ENCODE data around the gene PNMA6E.
A peak's percentile ranks its signal among the peaks of the same experiment; 100 is the strongest.
"Not testable (repeated sequence)": the region's sequence is repeated elsewhere in the genome, so short reads cannot be mapped to it uniquely, and the experiment has no call there.

Gene PNMA6E

DNA sequence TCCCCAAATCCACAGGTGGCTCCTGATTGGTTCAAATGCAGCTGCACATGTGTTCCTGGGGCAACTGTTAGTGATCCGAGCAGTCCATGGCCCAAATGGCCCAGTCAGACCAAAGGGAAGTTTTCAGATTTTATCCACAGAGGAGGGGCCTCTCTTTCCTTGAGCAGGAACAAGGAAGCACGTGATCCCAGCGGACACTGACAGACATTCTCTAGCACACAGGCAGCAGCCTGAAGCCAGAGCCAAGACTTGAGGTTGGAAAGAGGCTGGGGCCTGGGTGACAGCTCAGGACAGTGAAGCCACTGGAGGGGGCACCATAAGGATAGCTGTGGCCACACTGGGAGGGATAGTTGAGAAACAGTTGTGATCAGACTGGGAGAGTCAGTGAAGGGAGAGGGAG, 6.6 kb upstream of the PNMA6E start:
- DNase-seq = no peak

DNA sequence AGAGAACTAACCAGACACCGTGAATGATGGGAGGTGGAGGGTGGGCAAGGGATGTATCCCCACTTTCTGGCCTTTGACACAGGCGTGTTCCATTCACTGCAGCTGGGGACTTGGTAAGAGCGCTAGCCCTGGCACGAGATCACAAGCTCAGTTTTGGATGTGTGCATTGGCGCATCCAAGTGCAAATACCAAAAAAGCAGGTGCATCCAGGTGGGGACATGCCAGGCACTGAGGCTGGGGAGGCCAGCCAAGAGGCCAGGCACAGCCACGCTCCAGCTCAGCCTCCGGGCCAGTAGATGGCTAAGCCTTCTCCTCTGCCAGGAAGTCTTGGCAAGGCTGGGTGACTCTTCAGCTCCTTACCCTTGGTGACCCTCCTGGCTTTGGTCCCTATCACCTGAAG, 5.8 kb upstream of the PNMA6E start:
- no peak for DNase-seq

GRCh38 chrX:153406011-153406410, 4.9 kb upstream of the PNMA6E start:
- DNase-seq = no peak

DNA sequence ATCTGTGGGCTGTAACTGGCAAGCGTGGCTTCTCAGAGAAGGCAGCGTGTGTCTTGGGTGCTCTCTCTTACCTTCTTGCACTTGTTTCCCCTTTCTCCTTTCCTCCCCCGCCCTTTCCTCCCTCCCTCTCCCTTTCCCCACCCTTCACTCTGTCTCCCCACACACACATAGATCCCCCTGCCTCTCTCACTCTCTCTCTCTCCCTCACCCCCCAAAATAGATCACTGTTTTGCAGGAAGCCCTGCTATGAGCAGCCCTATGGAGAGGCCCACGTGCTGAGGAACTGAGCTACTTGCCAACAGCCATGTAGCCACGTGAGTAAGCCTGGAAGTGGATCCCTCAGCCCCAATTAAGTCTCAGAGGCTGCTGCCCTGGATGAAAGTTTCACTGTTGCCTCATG, 4.3 kb upstream of the PNMA6E start:
- DNase-seq = no peak

DNA sequence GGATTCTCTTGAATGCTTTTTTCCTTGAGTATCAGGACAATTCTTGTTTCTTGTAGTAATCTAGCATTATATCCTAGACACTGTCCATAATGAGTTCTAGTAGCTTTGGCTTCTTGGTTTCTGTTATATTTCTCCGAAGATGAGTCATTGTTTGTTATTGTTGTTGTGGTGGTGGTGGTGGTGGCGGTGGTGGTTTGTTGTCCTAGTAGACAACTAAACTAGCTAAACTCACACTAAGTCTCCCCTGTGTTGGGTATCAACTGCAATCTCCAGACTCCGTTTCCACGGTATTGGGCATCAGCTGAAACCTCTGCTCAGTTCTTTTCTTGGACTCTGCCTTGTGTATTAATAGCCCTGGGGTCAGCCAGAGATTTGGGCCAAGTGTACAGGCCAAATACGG, 3.2 kb upstream of the PNMA6E start:
- DNase-seq = not testable (repeated sequence)

DNA sequence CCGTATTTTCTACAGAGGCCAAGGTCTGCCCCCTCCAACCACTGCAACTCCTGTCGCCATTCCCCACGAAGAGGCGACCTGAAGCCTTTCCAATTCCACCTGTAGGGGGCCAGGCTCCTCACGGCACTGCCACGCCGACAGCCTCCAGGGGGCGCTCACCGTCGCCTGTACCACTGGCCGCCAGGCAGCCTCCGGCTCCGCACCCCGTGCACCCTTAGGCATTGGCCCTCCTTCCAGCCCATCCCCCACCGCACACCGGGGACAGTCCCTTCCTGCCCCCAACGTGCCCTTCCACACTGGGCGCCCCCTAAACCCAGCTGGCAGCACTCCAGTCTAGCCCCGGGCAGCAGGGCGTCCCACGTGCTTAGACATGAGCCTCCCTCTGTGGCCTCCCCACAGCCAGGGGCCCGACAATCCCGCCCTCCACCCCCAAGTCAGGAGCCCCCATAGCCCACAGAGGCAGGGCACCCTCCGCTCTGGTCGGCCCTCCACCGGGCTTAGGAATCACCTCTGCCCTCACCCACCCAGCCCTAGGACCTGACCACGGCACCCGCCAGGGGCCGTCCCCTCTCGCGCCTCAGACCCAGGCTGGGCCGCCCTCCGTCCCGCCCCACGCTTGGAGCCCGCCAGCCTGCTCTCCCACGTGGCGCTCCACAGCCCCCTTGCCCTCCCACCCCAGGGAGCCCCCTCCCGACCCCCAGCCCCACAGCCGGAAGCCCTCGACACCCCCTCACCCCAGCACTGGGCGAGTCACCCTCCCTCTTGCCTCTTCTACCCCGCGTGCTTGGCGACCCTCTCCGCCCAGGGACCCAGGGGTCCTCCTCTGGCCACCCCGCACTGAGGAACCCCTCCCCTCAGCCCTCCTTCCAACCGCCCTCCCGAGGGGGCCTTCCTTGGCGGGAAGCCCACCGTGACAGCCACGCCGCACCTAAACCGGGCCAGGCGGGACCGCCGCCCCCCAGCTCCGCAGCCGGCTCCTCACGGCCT, 711 bp downstream of the PNMA6E start:
- DNase-seq = peak; percentile 43

GRCh38 chrX:153398275-153398960, 2.7 kb downstream of the PNMA6E start:
- DNase-seq = no peak

DNA sequence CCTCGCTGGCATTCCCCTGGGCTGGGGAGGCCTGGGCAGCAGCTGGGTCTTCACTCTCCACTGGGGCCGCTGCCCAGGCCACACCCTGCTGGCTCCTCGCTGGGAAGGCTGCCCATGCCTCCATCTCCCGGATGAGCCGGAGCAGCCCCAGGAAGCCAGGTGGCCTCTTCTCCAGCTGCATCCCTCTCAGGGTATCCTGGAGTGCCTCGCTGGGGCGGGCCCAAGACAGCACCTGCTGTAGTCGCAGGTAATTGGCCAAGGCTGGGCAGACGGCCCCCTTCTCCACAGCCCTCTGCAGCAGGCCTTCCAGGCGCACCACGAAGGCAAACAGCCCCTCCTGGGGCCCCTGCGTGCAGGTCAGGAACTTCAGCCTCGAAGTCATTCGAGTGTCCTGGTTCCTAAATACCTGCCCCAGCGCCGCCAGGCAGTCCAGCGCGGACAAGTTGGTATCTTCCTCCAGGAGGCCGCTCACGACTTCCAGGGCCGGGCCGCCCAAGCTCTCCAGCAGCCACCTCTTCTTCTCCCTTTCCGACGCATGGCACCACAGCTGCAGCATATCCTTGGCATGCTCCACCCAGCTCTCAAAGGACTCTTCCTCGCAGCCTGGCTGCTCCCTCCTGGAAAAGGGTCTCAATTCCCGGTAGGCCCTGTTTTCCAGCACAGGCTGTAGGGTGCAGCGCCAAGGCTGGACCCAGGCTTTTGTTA, 3.7 kb downstream of the PNMA6E start:
- DNase-seq = no peak

DNA sequence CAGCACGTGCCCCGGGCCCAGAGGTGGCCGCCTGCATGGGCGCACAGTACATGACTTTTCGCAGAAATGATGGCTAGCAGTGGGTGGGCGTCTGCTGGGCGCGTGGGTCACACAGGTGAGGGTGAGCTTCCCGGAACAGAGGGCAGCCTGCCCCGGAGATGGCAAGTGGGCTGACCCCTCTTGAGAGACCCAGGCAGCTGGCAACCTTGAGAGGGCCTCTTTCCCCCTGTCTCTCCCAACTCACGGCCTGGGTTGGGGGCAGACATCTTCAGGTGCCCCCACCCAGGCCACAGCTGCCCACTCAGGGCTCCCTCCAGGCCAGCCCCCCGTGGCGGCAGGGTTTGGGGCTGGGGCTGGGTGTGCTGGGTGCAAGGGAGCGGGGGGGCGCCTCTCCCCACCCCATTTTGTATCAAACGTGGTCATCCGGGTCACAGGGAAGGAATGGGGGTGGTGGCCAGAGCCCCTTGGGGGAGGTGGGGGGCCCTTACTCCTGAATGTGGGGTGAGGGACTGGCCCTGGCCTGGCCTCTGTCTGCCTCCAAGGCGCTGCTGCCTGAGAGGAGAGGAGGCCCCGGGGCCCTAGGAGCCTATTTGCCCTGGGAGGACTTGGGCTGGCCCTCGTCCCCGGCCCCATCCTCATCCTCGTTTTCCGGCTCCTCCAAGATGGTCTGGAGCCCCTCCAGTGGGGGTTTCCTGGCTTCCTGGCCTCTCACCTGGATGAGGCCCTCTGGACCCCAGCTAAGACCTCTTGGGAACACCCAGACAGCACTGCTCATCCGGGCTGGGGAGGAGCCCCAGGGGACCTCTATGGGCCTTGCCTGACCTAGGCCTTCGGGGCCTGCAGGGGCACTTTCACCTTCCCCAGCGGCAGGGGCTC, 4.6 kb downstream of the PNMA6E start:
- DNase-seq = no peak

GRCh38 chrX:153395613-153396319, 5.4 kb downstream of the PNMA6E start:
- no peak for DNase-seq

- DNase-seq = no peak
These were observed 6.5 kb downstream of the PNMA6E start for GRCh38 chrX:153394612-153395011.

DNA sequence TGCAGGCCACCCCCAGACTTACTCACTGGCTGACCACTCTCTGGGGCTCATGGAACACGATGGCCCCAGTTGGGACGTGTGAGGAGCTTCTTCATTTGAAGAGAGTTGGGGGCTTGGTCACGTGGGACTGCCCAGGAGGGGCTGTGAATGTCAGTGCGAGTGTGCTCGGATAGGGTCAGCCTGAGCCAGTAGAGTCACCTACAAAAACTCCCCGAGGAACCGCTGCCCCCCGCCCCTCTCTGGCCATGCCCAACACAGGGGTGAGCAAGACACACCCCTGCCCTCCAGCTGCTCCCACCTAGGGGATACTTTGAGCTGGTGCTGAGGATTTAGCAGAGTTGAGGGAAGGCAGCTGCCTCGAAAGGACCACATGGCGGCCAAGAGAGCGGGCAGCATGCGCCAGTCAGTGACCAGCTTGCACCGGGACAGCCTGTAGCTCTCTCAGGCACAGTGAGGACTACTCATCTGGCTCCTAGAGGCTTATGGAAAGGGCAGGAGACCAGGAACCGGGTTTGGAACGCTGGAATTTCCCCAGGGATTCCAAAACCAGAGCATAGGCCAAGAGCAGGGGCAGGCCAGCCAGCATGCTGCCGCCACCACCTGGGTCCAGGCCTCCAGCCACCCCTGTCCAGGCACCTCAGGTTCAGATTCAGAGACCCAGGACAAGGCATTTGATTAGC, 8.4 kb downstream of the PNMA6E start:
- DNase-seq = no peak

- DNase-seq = not testable (repeated sequence)
These were observed 11.7 kb downstream of the PNMA6E start for GRCh38 chrX:153389460-153389768.

DNA sequence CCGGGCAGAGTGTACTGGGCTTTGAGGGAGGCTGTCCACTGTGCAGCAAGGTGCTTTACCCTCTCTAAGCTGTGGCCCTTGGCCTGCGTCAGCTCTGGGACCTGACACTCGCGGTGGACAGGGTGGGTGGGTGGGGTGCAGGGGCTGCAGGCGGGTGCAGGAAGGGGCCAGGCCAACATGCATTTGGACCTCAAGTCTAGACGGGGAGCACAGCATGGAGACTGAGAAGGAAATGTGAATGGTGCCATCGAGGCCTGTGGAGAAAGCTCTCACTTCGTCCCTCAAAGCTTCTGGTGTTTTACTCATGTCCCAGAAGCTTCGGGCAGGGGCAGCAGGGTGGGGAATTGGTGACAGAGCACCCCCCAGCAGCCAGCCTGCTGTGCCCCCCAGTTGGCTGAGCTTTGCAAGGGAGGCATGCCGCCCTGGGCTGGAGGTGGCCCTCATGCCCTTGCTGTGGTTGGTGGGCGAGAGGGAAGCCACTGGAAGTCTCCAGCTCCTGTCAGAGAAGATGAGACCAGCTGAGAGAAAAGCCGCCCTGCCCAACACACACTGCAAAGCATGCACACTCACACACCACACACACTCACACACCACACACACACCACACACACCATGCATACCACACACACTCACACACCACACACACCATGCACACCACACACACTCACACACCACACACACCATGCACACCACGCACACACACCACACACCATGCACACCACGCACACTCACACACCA, 12.3 kb downstream of the PNMA6E start:
- no peak for DNase-seq

- DNase-seq = no peak
These were observed 13.0 kb downstream of the PNMA6E start for GRCh38 chrX:153387987-153388721.

DNA sequence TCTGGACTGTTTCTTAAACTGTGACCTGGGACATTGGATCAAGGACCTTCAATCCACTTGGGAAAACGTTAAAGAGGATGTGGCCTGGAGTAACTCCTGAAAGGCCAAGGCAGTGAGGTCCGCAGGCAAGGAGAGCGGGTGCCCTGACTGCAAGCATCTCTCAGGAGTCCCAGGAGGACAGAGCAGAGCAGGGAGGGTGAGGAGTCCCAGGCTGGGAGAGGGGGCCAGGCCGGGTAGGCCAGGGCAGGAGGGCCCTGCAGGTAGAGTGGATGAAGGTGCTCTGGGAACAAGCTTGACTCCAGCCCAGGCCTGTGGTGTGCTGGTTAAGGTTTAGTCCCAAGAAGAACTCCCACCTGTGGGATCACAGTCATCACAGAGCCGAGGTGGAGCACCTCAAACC, 13.8 kb downstream of the PNMA6E start:
- no peak for DNase-seq

- no peak for DNase-seq
These were observed 15.1 kb downstream of the PNMA6E start for GRCh38 chrX:153386097-153386496.

DNA sequence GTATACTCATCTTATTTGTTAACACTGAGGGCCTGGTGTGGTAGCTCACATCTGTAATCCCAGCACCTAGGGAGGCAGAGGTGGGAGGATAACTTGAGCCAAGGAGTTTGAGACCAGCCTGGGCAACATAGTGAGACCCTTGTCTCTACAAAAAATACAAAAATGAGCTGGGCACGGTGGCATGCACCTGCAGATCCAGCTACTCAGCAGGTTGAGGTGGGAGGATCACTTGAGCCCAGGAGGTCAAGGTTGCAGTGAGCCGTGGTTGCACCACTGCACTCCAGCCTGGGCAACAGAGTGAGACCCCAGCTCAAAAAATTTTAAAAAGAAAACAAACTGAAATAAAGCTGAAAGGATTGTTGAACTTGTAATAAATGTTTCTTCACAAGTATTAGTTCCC, 16.2 kb downstream of the PNMA6E start:
- DNase-seq = not testable (repeated sequence)

- DNase-seq = no peak
These were observed 16.8 kb downstream of the PNMA6E start for GRCh38 chrX:153384390-153384789.
